GM10266 (cell line): Measurements from ENCODE around the gene KRT14.
"Not testable (repeated sequence)": the region's sequence is repeated elsewhere in the genome, so short reads cannot be mapped to it uniquely, and the experiment has no call there.

ENCODE experiments used
- DNase-seq: peaks from one replicate; pipeline ENCODE4 v3.0.0; 2012; ENCODE audit errors: extremely low spot score
- CTCF ChIP-seq: IDR thresholded peaks from 2 replicates; pipeline ENCODE4 v1.5.1; 2012; ENCODE audit warnings: mild to moderate bottlenecking, low read depth; ENCODE audit not compliant: control insufficient read depth, insufficient read depth; ENCODE audit errors: missing control alignments

KRT14 gene

GRCh38 chr17:41579484-41580243 is 7.0 kb downstream of the KRT14 start:
- peak; percentile 66 for TF ChIP-seq CTCF
- peak; percentile 93 for DNase-seq

DNA sequence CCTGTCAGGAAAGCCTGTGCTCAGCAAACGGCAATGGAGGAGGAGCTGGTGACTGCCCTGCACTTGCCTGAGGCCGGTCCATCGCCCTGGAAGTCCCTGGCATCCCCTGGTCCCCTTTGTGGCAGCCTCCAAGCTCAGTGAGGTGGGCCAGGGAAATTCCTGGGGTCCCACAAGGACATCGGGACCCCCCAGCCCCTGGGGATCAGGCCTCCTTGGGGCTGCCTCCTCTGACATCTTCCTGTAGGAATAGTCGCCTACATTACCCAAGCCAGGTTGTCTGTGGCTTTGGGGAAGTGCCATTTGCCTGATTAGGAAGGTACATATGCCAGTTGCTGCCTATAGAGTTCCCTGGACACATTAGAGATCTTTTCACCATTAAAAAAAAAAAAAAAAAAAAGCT is 7.7 kb downstream of the KRT14 start:
- TF ChIP-seq CTCF, result no peak
- no peak for DNase-seq

DNA sequence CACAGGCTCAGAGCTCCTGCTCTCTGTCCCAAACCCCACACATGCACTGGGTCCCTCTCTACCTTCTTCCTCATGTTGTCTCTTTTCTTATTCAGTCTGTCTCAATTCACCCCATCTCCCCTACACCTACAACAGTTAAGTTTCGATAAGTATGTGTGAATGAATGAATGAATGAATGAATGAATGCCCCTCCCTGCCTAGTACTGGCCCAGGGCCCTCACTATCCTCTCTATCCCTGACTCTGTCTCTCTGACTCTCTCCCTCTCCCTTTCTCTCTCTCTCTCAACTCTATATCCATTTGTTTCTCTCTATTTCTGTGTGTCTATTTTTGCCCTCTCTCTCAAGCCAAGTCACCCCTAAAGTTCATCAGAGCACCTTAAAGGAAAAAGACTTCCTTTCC is 8.2 kb downstream of the KRT14 start:
- DNase-seq, result no peak
- TF ChIP-seq CTCF, result no peak

DNA sequence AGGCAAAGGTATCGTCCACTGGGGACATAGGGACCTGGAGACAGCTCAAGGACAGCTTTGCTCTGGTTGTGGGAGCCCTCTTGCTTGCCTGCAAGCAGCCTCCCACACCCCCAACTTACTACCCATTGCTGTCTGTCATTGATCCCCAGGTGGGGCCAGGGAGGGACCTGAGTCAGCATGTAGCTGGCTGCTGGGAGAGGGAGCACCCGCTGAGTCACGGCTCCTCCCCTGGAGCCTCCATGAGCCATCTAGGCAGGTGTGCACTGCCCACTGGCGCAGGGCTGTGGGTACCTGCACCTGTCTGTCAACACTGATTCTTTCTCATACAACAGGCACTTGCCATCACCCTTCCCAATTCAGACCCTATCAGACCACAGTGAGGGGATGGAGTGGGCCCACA is 10.0 kb downstream of the KRT14 start:
- DNase-seq, result not testable (repeated sequence)

- no peak for DNase-seq
- TF ChIP-seq CTCF, result no peak
These were observed 11.4 kb downstream of the KRT14 start for GRCh38 chr17:41575336-41575735.

- no peak for DNase-seq
- TF ChIP-seq CTCF, result no peak
These were observed 14.9 kb downstream of the KRT14 start, which contains the start of gene KRT9 for GRCh38 chr17:41571561-41572434. Gene KRT9, minus strand, starts transcription at chr17:41572059. Its CDS starts 67 bp downstream, at chr17:41571992.

GRCh38 chr17:41567317-41567716 is 19.4 kb downstream of the KRT14 start:
- no peak for TF ChIP-seq CTCF
- DNase-seq, result no peak
